Esophagus squamous epithelium (tissue), 4 donors: Measurements from ENCODE around the gene ABCB11.

Source experiments
- POLR2A ChIP-seq, 4 donors: fragments of 450-650 bp; IDR thresholded peaks; one replicate each; pipeline ENCODE4 v1.6.1; 2017; ENCODE audit warnings: antibody characterized with exemption in 4 of 4, mild to moderate bottlenecking in 4 of 4, moderate library complexity in 3 of 4
- TF ChIP-seq, protein P1 (sequence below), 6 experiments: fragments of 450-650 bp in 4 of 6; fragments of 200-600 bp in 2 of 6; sonication (generic) in 2 of 6; IDR thresholded peaks; one replicate each; pipeline ENCODE4 v1.5.1; 2016 to 2019; ENCODE audit warnings: antibody characterized with exemption in 6 of 6, mild to moderate bottlenecking in 4 of 6, moderate library complexity in 4 of 6

DNA sequence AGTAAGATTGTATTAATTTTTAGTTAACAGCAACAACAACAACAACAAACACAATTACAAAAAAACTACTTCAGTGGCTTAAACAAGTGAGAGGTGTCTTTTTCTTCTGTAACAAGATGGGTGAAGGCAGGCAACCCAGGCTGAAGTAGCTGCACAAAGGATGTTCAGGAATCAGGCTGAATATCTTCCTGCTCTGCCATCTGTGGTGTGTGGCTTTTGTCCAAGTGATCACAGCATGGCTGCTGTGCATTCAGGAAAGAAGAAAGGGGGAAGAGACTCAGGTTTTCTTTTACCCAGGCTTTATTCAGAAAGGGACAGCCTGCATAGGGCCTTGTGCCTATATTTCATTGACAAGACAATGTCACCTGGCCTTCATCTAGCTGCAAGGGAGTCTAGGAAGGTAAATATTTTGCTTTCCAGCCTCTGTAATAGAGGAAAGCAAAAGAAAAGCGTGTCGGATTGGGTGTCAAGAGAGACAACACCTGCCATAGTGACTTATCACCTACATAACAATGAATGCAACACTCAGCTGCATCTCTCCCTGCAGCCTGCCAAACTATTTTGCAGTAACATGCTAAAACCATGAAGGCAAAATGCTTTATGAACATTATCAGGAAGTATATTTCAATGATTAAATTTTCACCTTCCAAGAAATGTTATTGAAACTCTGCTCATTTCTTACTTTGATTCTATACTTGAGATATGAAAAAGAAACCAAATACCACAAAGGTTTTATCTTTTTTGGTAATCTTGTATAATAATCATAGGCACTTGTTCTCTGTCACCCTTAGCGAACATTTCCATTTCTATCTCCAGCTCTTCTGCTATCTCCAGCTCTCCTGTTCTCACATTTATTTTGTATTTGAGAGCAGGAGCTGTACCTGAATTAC lies 115.4 kb downstream of the ABCB11 start:
- TF ChIP-seq, protein P1, sequence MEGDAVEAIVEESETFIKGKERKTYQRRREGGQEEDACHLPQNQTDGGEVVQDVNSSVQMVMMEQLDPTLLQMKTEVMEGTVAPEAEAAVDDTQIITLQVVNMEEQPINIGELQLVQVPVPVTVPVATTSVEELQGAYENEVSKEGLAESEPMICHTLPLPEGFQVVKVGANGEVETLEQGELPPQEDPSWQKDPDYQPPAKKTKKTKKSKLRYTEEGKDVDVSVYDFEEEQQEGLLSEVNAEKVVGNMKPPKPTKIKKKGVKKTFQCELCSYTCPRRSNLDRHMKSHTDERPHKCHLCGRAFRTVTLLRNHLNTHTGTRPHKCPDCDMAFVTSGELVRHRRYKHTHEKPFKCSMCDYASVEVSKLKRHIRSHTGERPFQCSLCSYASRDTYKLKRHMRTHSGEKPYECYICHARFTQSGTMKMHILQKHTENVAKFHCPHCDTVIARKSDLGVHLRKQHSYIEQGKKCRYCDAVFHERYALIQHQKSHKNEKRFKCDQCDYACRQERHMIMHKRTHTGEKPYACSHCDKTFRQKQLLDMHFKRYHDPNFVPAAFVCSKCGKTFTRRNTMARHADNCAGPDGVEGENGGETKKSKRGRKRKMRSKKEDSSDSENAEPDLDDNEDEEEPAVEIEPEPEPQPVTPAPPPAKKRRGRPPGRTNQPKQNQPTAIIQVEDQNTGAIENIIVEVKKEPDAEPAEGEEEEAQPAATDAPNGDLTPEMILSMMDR (IDR thresholded peaks at IDR 0.05) = no peak
- TF ChIP-seq POLR2A (IDR thresholded peaks at IDR 0.05) = no peak
